Hepatocyte (in vitro differentiated cells): ENCODE results near the gene BCAS4. TPM values are rescaled to one million over a fixed set of nuclear protein-coding genes. Genes with fewer than 3 reads are reported as not detected.
A peak's percentile ranks its signal among the peaks of the same experiment; 100 is the strongest.

Experiments
- DNase-seq: peaks from one replicate; pipeline ENCODE4 v3.0.0-alpha.2; 2016; ENCODE audit warnings: low spot score
- H2AFZ ChIP-seq: fragments of 200-600 bp; sonication (generic); 2 replicates; pipeline ENCODE4 v1.6.0; 2016; ENCODE audit warnings: antibody characterized with exemption, mild to moderate bottlenecking
- H3K27ac ChIP-seq: fragments of 200-600 bp; sonication (generic); 2 replicates; pipeline ENCODE4 v1.5.1; 2016; ENCODE audit warnings: mild to moderate bottlenecking
- H3K27me3 ChIP-seq: fragments of 200-600 bp; sonication (generic); 2 replicates; pipeline ENCODE4 v1.6.1; 2016
- H3K36me3 ChIP-seq: fragments of 200-600 bp; sonication (generic); replicated peaks from 2 replicates; pipeline ENCODE4 v1.5.1; 2016; ENCODE audit warnings: low read depth; ENCODE audit not compliant: insufficient read depth
- H3K4me1 ChIP-seq: fragments of 200-600 bp; sonication (generic); 2 replicates; pipeline ENCODE4 v1.5.1; 2016; ENCODE audit warnings: mild to moderate bottlenecking, moderate library complexity; ENCODE audit not compliant: insufficient read depth
- H3K4me2 ChIP-seq: fragments of 200-600 bp; sonication (generic); 2 replicates; pipeline ENCODE4 v1.6.0; 2016
- H3K4me3 ChIP-seq: fragments of 200-600 bp; sonication (generic); 2 replicates; pipeline ENCODE4 v1.5.1; 2016; ENCODE audit warnings: mild to moderate bottlenecking
- H3K79me2 ChIP-seq: fragments of 200-600 bp; sonication (generic); 2 replicates; pipeline ENCODE4 v1.6.0; 2017; ENCODE audit warnings: mild to moderate bottlenecking
- H3K9me2 ChIP-seq: fragments of 200-600 bp; sonication (generic); replicated peaks from 2 replicates; pipeline ENCODE4 v1.6.0; 2017; ENCODE audit warnings: mild to moderate bottlenecking; ENCODE audit not compliant: insufficient read depth
- H3K9me3 ChIP-seq: fragments of 200-600 bp; sonication (generic); 2 replicates; pipeline ENCODE4 v1.5.1; 2016; ENCODE audit warnings: low read depth, mild to moderate bottlenecking
- H4K20me1 ChIP-seq: fragments of 200-600 bp; sonication (generic); 2 replicates; pipeline ENCODE4 v1.6.0; 2016; ENCODE audit warnings: mild to moderate bottlenecking; ENCODE audit not compliant: insufficient read depth, poor library complexity, severe bottlenecking
- CTCF ChIP-seq: fragments of 200-600 bp; sonication (generic); IDR thresholded peaks from 2 replicates; pipeline ENCODE4 v1.5.1; 2016; ENCODE audit warnings: antibody characterized with exemption, mild to moderate bottlenecking; ENCODE audit not compliant: poor library complexity
- EZH2 ChIP-seq: fragments of 200-600 bp; sonication (generic); IDR thresholded peaks from 2 replicates; pipeline ENCODE4 v1.6.1; 2016; ENCODE audit warnings: antibody characterized with exemption, mild to moderate bottlenecking, borderline replicate concordance
- EZH2phosphoT487 ChIP-seq: fragments of 200-600 bp; sonication (generic); IDR thresholded peaks from one replicate; pipeline ENCODE4 v1.6.1; 2018; ENCODE audit warnings: antibody characterized with exemption, mild to moderate bottlenecking, low read depth, moderate library complexity; ENCODE audit not compliant: unreplicated experiment, severe bottlenecking
- WGBS: methylation state at CpG from one replicate; pipeline ENCODE4 v1.1.6; 2016; ENCODE audit warnings: low lambda C conversion rate; ENCODE audit errors: missing lambda C conversion rate; 5-methylcytosine and 5-hydroxymethylcytosine counted together
- polyA plus RNA-seq: library from polyadenylated mRNA; unstranded; fragments of >200 nt; fragmentation: Nextera tagmentation; extraction: Ambion mirVana; gene quantifications from 2 replicates; pipeline ENCODE4 v1.2.1, GENCODE V29; 2016
- total RNA-seq: library from RNA; depleted of rRNA; stranded (reverse); fragments of >200 nt; gene quantifications from 2 replicates; pipeline ENCODE4 v1.2.3, GENCODE V29; 2014

Gene BCAS4
- total and polyA plus RNA-seq, 2 experiments from 2014 or later: 5.6 to 21.6 TPM

- peak overlapping the region; percentile 31 for H3K4me2 ChIP-seq
- H2AFZ ChIP-seq: no peak overlapping the region
- no peak for TF ChIP-seq CTCF
- TF ChIP-seq EZH2: no peak
- TF ChIP-seq EZH2phosphoT487: no peak
- H3K4me1 ChIP-seq: peaks cover 6% of the 10 kb centered on the region
- peak; percentile 49 for DNase-seq
- no peak overlapping the region for H3K4me3 ChIP-seq
- H4K20me1 ChIP-seq: peaks cover 26% of the 10 kb centered on the region
- H3K9me2 ChIP-seq: no peaks in the 10 kb centered on the region
- no peaks in the 10 kb centered on the region for H3K27me3 ChIP-seq
- no peaks in the 10 kb centered on the region for H3K36me3 ChIP-seq
- WGBS: 82% methylated on average over 8 of the region's 8 CpGs
- no peaks in the 10 kb centered on the region for H3K9me3 ChIP-seq
- H3K79me2 ChIP-seq: peaks cover 97% of the 10 kb centered on the region
- peak overlapping the region; percentile 73 for H3K27ac ChIP-seq
Measured at GRCh38 chr20:50895111-50895830, 100.4 kb downstream of the BCAS4 start.

DNA sequence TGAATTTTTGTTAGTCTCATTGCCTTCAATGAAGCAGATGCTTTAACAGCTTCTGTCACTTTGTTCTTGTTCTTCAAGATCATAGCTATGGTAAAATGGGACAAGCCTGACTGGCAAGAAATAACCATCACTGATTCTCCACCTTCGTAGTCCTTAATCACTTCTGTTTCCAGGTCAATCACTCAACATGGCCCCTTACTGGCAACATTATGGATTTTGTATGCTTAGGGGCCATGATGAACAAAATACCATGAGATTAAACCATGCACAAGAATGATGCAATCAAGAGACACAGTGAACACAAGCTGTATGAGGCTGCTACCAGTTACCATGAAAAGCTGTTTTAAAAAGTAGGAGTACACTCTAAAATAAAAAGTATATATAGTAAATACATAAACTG, 103.6 kb downstream of the BCAS4 start:
- no peaks in the 10 kb centered on the region for H3K9me2 ChIP-seq
- H3K4me1 ChIP-seq: peaks cover 13% of the 10 kb centered on the region
- peaks cover 98% of the 10 kb centered on the region for H3K79me2 ChIP-seq
- peak overlapping the region; percentile 28 for H3K27ac ChIP-seq
- H3K4me3 ChIP-seq: no peak overlapping the region
- no peak for DNase-seq
- H3K36me3 ChIP-seq: no peaks in the 10 kb centered on the region
- no peak overlapping the region for H2AFZ ChIP-seq
- H3K4me2 ChIP-seq: no peak overlapping the region
- no peaks in the 10 kb centered on the region for H3K27me3 ChIP-seq
- TF ChIP-seq EZH2phosphoT487 (no peak), CTCF (no peak), EZH2 (no peak)
- peaks cover 49% of the 10 kb centered on the region for H4K20me1 ChIP-seq
- no peaks in the 10 kb centered on the region for H3K9me3 ChIP-seq
- 96% methylated on average over 1 of the region's 1 CpG for WGBS

DNA sequence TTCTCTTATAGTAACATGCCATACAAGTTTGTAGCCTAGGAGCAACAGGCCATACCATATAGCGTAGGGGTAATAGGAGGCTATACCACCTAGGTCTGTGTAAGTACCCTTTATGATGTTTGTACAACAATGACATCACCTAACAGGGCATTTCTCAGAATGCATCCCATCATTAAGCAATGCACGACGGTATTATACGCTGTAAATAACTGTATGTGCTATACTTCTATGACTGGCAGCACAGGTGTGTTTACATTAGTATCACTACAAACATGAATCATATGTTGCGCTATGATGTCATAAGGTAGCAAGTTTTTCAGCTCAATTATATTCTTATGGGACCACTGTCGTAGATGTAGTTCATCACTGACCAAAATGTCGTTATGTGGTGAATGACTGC, 105.4 kb downstream of the BCAS4 start:
- Histone ChIP-seq H3K4me1 (peaks cover 15% of the 10 kb centered on the region), H3K27me3 (no peaks in the 10 kb centered on the region), H3K4me2 (no peak overlapping the region), H3K9me3 (no peaks in the 10 kb centered on the region), H3K79me2 (peaks cover 100% of the 10 kb centered on the region), H3K36me3 (no peaks in the 10 kb centered on the region), H3K4me3 (no peak overlapping the region), H3K9me2 (no peaks in the 10 kb centered on the region), H3K27ac (no peak overlapping the region), H4K20me1 (peaks cover 66% of the 10 kb centered on the region), H2AFZ (no peak overlapping the region)
- no peak for DNase-seq
- WGBS: 90% methylated on average over 7 of the region's 7 CpGs
- TF ChIP-seq EZH2 (no peak), CTCF (no peak), EZH2phosphoT487 (no peak)
